ENCODE data around the gene LMOD1. TPM values are rescaled to one million over a fixed set of nuclear protein-coding genes. Genes with fewer than 3 reads are reported as not detected.
A peak's percentile ranks its signal among the peaks of the same experiment; 100 is the strongest.

Gene LMOD1
- total RNA-seq, 4 donors from 2014 or later = 86.9 to 165 (median 107) TPM

DNA sequence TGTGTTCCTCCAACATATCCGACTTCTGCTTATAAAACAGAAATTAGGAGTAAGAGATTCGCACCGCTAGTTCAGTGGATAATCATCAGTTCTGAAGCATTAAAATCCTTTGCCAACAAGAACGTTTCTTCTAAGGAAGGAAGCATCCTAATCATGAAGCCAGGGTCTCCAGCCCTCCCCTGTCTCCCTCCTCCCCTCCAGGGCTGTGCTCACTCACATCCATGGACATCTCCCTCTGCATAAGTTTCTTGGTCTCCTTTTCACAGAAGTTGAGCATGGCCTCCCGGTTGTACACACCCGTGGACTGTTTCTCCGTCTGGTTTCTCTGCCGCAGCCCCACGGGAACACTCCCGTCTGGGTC, 505 bp downstream of the LMOD1 start:
- Histone ChIP-seq H3K4me1 (peaks cover 0 to 35% (median 2%) of the 10 kb centered on the region in 4 donors), H3K27me3 (no peaks in the 10 kb centered on the region), H3K4me3 (peak overlapping the region; percentile 46 to 77 (median 58)), H3K27ac (peak overlapping the region; percentile 17 to 88 (median 69)), H3K36me3 (no peaks in the 10 kb centered on the region), H3K9me3 (no peaks in the 10 kb centered on the region)
- TF ChIP-seq, protein P1, sequence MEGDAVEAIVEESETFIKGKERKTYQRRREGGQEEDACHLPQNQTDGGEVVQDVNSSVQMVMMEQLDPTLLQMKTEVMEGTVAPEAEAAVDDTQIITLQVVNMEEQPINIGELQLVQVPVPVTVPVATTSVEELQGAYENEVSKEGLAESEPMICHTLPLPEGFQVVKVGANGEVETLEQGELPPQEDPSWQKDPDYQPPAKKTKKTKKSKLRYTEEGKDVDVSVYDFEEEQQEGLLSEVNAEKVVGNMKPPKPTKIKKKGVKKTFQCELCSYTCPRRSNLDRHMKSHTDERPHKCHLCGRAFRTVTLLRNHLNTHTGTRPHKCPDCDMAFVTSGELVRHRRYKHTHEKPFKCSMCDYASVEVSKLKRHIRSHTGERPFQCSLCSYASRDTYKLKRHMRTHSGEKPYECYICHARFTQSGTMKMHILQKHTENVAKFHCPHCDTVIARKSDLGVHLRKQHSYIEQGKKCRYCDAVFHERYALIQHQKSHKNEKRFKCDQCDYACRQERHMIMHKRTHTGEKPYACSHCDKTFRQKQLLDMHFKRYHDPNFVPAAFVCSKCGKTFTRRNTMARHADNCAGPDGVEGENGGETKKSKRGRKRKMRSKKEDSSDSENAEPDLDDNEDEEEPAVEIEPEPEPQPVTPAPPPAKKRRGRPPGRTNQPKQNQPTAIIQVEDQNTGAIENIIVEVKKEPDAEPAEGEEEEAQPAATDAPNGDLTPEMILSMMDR (IDR thresholded peaks at IDR 0.05) = no peak
- no peak for TF ChIP-seq POLR2A (IDR thresholded peaks at IDR 0.05)
- TF ChIP-seq EP300 (IDR thresholded peaks at IDR 0.05) = no peak
- no peak for DNase-seq (ENCODE audit: low spot score in 2 of 2)
- WGBS, 2 donors = 25 to 28% methylated on average over 10 of the region's 10 CpGs

- peak overlapping the region; percentile 17 to 88 (median 69) for H3K27ac ChIP-seq
- WGBS, 2 donors = 43 to 54% methylated on average over 4 of the region's 4 CpGs
- no peaks in the 10 kb centered on the region for H3K9me3 ChIP-seq
- peak overlapping the region; percentile 46 to 77 (median 58) for H3K4me3 ChIP-seq
- no peak for TF ChIP-seq EP300 (IDR thresholded peaks at IDR 0.05)
- TF ChIP-seq, protein P1 (IDR thresholded peaks at IDR 0.05) = peak in 3 of 5 experiments; percentile 13 to 37 (median 35)
- DNase-seq (ENCODE audit: low spot score in 2 of 2) = no peak
- no peaks in the 10 kb centered on the region for H3K27me3 ChIP-seq
- H3K36me3 ChIP-seq = no peaks in the 10 kb centered on the region
- peaks cover 0 to 35% (median 2%) of the 10 kb centered on the region in 4 donors for H3K4me1 ChIP-seq
Observed at GRCh38 chr1:201945157-201945556, 1.2 kb downstream of the LMOD1 start.

DNA sequence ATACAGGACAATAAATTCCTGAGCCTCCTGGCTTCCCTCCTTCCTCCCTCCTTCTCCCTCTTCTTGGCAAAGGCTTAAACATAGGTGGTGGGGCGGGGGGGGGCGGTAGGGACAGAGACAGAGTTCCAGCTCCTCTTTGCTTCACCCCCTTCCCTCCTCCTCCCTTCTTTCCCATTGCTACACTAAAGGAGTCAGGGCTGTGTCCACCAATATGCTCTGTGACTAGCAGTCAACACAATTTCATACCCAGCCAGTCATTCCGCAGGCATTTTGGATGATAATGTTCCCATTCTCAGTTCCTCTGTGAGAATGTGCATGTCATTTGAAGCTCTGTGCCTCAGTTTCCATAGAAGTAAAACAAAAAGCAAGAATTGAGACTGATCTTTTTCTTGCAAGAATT, 1.7 kb downstream of the LMOD1 start:
- Histone ChIP-seq H3K36me3 (no peaks in the 10 kb centered on the region), H3K4me3 (peak overlapping the region; percentile 46 to 77 (median 58)), H3K4me1 (peaks cover 0 to 35% (median 2%) of the 10 kb centered on the region in 4 donors), H3K9me3 (no peaks in the 10 kb centered on the region), H3K27ac (peak overlapping the region in 2 of 4 donors; percentile 70 to 88), H3K27me3 (no peaks in the 10 kb centered on the region)
- TF ChIP-seq EP300 (IDR thresholded peaks at IDR 0.05) = no peak
- no peak for TF ChIP-seq POLR2A (IDR thresholded peaks at IDR 0.05)
- TF ChIP-seq, protein P1 (IDR thresholded peaks at IDR 0.05) = no peak
- no peak for DNase-seq (ENCODE audit: low spot score in 2 of 2)
- WGBS, 2 donors = 35 to 71% methylated on average over 2 to 3 of the region's 3 CpGs

DNA sequence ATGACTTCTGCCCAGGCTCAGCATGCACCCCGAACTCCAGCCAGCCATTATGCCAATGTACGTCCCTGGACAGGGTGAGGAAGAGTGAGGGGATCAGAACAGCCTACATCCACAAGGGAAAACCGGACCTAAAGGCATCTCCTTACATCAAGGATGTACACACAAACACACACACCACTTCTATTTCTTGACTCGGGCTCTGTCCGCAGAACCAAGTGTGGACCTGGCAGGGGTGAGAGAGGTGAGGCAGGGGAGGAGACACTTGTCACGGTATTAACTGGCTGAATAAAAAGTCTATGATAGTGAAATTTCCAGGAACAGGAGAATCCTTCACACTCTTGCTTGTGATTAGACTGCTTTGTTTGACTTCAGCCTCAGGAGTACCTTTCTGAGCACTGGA, 2.3 kb downstream of the LMOD1 start:
- TF ChIP-seq EP300 (IDR thresholded peaks at IDR 0.05) (no peak), POLR2A (IDR thresholded peaks at IDR 0.05) (no peak)
- TF ChIP-seq, protein P1 (IDR thresholded peaks at IDR 0.05) = no peak
- Histone ChIP-seq H3K27me3 (no peaks in the 10 kb centered on the region), H3K9me3 (no peaks in the 10 kb centered on the region), H3K4me3 (peak overlapping the region; percentile 46 to 77 (median 58)), H3K4me1 (peaks cover 0 to 40% (median 2%) of the 10 kb centered on the region in 4 donors), H3K27ac (peak overlapping the region in 2 of 4 donors; percentile 70 to 88), H3K36me3 (no peaks in the 10 kb centered on the region)
- WGBS, 2 donors = 76 to 79% methylated on average over 6 of the region's 6 CpGs
- no peak for DNase-seq (ENCODE audit: low spot score in 2 of 2)

DNA sequence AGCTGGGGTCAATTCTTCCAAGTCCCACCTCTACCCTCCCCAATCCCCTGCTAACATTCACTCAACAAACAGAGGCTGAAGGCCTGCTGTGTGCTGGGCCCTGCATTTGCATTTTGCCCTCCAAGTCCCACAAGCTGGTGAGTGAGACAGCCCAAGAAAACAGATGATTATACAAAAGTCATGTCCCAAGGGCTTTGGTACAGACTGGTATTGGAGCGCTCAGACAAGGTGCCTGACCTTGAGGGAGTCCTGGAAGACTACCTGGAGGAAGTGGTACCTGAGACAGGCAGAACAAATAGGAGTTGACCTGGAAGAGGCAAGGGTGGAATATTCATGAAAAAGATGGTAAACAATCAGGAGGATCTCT, 4.2 kb downstream of the LMOD1 start:
- Histone ChIP-seq H3K4me3 (peak overlapping the region; percentile 7 to 58 (median 11)), H3K27ac (peak overlapping the region in 2 of 4 donors; percentile 71 to 74), H3K27me3 (no peaks in the 10 kb centered on the region), H3K36me3 (no peaks in the 10 kb centered on the region), H3K9me3 (no peaks in the 10 kb centered on the region), H3K4me1 (peaks cover 0 to 45% (median 2%) of the 10 kb centered on the region in 4 donors)
- WGBS, 2 donors = 86 to 88% methylated on average over 1 of the region's 1 CpG
- no peak for TF ChIP-seq POLR2A (IDR thresholded peaks at IDR 0.05)
- TF ChIP-seq EP300 (IDR thresholded peaks at IDR 0.05) = no peak
- TF ChIP-seq, protein P1 (IDR thresholded peaks at IDR 0.05) = no peak
- no peak for DNase-seq (ENCODE audit: low spot score in 2 of 2)
